NB4 (cell line): Measurements from ENCODE around the gene KHNYN.

ENCODE experiments used
- MAX ChIP-seq: IDR thresholded peaks from 2 replicates; pipeline ENCODE4 v1.6.1; 2011; ENCODE audit warnings: low read depth, low read length
- MYC ChIP-seq: IDR thresholded peaks from 2 replicates; pipeline ENCODE4 v1.6.1; 2011; ENCODE audit warnings: low read depth, low read length
- POLR2A ChIP-seq: IDR thresholded peaks from 2 replicates; pipeline ENCODE4 v1.6.1; 2011; ENCODE audit warnings: mild to moderate bottlenecking; ENCODE audit not compliant: insufficient read length; ENCODE audit errors: extremely low read depth
- TF ChIP-seq, protein P1 (sequence below): IDR thresholded peaks from one replicate; pipeline ENCODE4 v1.5.1; 2012; ENCODE audit warnings: low read depth, low read length

- TF ChIP-seq, protein P1, sequence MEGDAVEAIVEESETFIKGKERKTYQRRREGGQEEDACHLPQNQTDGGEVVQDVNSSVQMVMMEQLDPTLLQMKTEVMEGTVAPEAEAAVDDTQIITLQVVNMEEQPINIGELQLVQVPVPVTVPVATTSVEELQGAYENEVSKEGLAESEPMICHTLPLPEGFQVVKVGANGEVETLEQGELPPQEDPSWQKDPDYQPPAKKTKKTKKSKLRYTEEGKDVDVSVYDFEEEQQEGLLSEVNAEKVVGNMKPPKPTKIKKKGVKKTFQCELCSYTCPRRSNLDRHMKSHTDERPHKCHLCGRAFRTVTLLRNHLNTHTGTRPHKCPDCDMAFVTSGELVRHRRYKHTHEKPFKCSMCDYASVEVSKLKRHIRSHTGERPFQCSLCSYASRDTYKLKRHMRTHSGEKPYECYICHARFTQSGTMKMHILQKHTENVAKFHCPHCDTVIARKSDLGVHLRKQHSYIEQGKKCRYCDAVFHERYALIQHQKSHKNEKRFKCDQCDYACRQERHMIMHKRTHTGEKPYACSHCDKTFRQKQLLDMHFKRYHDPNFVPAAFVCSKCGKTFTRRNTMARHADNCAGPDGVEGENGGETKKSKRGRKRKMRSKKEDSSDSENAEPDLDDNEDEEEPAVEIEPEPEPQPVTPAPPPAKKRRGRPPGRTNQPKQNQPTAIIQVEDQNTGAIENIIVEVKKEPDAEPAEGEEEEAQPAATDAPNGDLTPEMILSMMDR = no peak
- no peak for TF ChIP-seq MAX
- TF ChIP-seq POLR2A = no peak
- TF ChIP-seq MYC = no peak
Measured at GRCh38 chr14:24406416-24406815, 23.3 kb upstream of the KHNYN start.
